EH (cell line): ENCODE results near the gene OXNAD1.

Source experiments
- DNase-seq: peaks from one replicate; pipeline ENCODE4 v3.0.0-alpha.2; 2015; ENCODE audit warnings: low read depth

The OXNAD1 gene

DNA sequence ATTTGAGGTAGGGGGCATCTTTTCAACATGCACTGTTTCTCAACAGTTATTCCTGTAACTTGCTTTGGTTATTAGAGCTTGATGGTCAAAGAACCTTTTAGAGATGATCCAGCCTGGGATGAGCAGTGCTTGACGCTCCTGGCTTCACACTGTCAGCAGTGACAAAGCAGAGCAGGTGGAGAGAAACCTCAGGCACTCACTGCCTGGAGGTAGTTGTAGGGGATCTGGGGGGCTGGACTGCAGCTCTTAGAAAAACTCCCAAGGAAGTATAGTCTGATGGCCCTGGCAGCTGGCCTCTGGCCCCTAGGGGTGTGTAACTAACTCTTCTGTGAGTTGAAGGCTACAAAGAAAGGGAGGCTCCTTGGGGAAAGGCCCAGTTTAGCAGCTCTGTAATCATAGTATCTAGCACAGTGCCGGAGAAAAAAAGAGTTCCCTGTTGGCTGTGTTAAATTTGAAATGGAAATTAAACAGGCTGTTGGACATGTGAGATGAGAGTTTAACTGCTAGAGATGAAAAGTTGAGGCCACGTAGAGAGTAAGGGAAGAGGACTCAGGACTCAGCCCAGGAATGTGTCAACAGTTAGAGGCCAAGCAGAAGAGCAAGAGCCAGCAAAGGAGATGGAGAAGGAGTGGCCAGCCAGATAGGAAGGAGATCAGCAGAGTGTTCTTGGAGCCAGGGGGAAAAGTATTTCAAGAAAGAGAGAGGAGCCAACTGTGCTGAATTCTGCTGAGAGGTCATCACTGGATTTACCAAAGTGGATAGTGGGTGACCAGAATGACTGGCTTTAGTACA is 14.2 kb downstream of the OXNAD1 start:
- DNase-seq, result peak; percentile 21

DNA sequence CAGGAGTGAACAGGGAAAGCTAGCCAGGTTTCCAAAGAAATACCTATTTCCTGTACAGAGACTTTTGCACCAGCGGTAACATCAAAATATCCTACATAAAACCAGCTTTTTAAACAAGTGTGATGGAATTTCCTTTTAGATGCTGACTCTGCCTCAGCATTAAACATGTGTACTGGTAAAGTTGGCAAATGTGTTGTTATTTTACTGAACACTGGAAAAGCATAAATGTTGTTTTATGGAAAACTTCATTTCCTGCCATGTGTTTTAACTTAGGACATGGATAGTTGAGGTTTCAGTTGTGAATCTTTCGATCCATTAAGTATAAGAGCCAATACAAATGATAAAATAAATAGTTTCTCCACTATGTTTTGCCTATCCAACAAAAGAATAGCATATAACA is 15.7 kb downstream of the OXNAD1 start:
- peak; percentile 70 for DNase-seq

DNA sequence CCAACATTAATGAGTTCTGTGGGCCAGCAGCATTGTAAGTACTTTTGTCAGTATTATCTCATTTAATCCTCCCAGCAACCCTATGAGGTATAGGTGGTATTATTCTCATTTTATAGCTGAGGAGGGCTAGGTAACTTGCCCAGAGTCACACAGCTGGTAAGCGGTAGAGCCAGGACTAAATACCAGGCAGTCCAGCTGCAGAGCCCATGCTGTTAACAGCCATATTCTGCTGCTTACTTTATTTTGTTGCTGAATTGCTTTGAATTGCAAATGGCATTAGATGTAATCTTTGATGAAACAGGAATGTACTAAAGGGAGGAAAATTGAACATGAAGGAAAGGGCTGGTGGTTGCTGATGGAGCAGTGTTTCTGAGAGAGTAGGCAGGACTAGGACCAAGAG is 19.6 kb downstream of the OXNAD1 start:
- DNase-seq, result no peak

DNA sequence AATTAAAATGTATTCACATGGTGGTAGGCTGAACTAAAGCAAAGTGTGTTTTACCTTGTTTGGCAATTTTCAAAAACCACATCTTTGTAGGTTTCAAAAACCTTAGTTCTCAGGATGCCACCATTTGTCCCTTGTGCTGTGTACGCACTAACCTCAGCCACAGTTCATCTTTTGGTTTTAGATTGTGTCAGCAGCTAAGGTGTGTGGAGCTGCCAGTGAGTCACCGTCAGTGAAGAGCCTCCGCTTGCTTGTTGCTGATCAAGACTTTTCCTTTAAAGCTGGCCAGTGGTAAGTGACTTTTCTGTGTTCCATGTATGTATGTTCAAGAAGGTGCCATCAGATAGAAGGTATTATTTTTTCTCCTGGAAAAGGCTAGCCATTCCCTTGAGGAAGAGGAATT is 21.1 kb downstream of the OXNAD1 start:
- DNase-seq, result no peak

DNA sequence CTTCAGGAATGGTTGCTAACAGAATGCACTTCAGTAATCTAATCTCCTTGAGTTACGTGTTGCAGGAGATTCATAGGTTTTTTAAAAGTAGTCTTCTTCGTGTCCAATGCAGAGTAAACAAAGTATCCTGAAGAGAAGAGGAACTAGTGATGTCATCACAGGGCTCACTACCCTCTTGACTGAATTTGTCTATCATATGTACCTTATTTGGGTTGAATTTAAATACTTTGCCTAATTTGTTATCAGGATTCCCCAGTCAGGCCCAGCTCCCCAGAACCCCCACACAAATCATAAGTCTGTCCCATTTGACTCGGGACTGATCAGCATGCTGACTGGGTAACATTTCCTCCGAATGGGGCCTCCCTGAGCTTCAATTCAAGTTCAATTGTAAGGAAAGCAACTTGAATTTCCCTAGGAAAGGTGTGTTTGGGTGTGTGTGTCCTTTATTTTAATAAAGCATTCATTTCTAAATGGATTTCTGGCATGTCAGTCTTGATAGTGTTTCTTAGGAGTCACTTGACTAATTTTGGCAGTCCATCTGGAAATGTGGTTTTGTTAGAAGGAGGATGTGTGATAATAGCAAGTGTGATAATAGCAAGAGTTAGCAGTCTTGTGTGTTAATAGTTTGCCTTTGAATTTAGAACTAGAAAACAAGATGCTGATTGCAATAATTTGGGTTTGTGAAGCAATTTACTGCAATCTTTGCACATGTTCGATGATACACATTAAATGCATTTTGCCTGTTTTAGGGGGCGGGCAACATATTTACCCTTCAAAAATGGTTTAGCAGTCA is 21.9 kb downstream of the OXNAD1 start:
- no peak for DNase-seq

DNA sequence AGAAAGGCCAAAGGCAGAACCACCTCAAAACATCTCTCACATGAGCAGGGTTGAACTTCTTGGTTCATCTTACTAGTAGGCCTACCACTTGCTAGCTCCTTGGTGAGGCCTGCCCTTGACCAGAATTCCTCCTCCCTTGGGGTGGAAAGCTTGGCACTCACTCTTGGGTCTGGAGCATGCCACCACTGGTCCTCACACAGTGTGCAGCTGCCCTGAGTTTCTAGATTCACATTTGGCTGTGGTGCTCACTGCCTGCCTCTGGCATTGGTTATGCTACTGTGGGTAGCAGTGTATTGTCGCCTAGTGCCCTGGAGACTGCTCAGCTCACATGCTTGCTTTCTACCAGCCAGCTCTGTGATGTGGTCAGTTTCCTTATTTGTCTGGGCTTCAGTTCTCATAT is 23.7 kb downstream of the OXNAD1 start:
- DNase-seq, result no peak

DNA sequence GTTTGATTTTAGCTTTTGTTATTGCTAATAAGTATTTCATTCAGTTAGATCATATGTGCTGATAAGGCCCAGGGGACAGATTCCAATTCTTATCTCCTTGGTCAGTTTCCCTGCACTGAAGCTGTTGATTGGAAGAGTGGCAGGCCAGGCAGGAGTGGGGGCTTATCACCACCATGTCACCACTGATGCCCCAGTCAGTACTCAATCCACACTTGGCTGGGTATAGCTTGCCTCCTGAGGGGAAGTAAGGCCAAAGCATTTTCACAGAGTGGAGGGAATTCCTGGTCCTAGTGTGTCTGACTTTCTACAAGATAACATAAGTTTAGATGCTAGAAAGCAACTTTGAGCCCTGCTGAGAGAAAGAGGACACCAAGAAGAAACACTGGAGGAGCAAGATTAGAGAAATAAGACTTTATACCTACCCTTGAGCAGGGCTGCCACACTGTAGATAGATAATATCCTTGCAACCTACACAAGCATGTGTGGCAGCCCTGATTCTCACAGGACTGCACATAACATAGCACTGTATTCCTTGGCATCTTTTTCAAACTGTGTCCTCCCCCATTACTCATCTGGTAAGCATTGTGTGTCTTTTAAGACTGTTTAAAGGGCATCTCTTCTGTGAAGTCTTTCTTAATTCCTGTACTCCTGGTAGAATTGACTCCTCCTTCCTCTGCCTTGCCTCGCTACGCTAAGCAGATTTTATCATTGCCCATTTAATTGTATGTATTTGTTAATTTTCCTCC is 24.3 kb downstream of the OXNAD1 start:
- DNase-seq, result peak; percentile 69

DNA sequence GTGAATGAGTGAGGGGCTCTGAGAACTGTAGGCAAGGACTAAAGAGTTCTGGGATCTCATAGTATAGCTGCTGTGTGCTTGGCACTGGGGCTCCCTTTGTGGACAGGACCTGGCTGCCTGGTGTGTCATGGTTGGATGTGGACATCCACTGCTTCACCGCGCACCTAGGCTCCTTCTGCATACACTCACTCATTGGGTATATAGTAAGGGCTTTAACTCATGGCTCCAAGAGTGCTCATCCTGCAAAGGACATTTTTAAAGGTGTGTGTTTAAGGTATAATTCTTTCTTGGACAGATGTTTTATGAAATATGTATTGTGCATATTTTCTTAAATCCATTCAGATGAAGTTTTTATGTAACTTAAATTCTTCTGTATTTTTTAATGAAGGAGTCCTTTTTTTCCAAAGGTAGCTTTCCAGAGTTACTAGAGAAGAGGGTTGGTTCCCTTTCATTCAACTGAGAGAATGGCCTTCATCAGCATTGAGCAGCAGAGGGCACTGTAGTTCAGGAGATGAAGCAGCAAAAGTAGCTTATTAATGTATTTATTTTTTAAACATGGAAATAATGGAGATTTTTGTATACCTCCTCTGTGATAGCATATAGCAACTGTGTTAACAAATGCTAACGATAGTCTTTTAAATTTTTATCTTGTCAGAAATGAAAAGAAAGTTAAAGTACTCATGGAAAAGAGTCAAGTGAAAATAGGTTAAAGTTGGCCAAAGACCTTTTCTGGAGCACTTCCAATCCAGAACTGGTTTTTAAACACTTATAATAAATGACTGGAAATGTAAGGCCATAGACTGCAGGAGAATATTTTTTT is 25.2 kb downstream of the OXNAD1 start:
- DNase-seq, result peak; percentile 69

DNA sequence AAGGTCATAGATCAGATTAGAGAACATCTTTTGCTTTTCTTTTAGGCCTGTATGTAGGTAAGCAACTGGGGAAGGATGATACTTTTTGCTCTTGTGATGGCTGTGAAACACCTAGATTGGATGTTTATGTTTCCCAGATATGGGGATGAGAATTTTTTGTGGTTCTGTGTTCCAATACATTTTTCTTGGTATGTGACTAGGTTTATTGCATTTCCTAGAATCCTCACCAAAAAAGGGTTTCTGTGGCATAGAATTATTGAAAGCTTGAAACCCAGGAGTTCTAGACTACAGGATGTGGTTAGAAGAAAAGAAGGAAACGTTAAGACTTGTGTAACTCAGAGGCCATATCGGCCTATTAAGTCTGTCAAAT is 25.8 kb downstream of the OXNAD1 start:
- DNase-seq, result peak; percentile 53

DNA sequence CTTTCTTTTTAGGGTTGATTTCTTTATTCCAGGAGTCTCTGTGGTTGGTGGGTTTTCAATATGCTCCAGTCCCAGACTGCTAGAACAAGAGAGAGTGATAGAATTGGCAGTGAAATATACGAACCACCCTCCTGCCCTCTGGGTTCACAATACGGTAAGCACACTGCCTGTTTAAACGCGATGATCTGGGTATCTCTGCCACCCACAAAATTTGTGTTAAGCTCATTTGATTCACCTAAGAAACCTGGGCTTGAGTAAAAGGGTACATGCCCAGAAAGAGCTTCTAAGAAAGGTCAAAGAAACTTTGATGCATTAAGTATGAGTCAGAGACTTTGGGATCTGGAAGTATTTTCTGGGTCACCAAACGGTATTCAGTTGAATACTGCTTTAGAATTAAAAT is 29.8 kb downstream of the OXNAD1 start:
- no peak for DNase-seq

DNA sequence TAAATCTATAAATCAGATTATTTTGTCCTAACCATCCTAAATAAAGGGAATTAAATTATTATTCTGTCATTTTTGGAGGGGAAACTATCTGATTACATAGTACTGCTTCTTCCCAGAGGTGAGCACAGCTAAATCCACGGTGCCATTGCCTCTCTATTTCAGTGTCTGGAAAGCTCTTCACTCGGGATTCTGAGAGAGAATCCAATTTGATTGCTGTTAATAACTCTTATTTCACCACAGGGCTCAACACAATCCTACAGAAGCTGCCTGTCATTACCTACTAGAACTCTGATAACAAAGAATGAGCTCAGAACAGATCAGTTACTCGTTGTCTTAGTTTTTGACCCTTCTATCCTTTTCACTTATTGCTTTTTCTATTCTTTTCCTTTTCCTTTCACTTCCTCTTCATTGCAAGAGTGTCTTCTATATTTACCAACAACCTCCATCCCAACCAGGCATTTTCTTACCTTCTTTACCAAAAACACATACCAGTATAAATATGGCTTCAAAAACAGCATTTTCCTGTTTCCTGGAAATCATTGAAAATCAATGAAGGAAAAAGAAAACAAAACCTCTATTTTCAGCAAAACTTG is 30.4 kb downstream of the OXNAD1 start:
- DNase-seq, result no peak

DNA sequence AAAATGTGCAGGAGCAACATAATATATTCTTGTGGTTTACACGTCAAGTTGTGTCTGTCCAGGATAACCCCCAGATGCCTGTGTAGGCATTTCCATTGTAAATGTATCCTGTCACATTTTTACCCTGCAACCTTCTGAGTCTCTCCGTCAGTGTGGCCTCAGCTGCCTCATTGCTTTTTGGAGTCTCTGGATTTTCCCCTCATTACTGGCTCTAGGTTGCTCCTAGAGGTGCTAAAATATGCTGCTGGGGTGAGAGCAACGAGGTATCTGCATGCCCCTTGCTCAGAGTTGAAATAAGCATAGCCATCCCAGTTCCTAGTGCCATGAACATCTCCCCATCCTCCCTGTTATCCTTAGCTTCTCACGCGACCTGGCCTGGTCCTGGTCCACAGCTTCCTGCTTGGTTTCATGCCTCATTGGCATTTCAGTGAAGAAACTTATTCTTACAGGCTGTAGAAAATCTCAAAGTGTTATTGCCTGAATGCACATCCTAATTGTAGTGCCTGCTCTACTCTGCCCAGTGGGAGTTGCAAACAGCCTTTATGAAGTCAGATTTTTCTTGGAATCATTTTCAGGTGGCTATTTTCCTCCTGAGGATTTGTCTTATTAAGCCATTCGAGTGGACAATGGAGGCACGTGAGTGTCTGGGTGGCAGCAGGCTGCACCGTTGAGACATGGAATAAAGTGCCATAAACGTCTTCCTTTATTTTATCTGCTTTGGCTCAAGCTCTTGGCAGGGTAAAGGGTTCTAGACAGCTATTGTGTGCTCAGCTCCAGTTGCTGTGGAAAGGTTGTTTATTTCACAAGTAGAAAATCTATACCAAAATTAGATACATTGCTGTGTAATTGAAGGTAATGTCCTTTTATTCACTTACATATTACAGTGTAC is 33.2 kb downstream of the OXNAD1 start:
- no peak for DNase-seq

DNA sequence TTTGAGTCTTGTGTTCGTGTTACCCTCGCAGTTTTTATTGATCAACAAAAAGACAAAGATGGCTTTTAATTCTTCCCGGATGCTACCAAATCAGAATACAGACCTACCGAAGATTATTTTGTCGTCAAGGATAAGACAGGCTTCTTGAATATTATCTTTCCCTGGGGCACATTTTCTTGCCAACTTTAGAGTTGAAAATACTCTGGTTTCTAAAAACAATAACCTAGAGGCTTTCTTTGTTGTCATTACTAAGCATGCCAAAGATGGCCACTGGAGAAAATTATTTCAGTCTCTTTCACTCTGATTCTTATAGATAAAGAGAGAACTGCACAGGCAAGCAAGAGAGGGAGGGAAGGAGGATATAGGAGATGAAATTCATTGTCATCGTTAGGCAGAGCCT is 33.9 kb downstream of the OXNAD1 start:
- DNase-seq, result no peak

DNA sequence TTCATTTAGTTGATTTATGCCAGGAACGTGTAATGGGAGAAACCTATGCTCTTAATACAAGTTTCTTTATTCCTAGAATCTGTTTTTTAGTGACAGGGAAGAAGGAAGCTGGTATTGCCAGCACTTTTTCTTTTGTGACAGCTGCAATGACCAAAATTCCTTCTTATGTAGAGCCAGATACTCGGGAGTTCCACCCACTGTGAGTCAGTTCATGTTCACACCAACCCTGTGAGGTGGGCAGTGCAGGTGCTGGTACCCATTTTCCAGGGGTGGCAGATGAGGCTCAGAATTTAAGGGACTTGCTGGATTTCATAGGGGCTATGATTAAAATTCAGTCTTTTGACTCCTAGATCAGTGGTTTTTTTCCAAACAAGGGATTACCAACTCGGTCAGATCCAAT is 34.7 kb downstream of the OXNAD1 start:
- DNase-seq, result no peak

DNA sequence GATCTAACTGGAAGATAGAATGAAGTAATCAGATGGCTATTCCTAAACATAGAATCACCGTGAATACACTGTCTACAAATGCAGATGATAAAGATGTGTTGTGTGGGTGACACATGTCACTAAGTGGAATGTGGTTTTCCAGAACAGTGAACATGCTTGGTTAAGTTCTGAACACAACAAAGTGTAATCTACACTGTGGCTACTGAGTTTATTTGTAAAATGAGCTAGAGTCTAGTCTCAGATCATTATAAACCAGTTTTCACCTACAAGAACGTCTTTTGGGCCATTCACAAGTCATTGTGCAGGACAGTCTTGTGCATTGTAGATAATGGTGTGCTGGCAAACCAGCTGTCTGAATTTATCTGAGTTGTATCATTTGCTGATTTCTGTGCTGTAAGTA is 35.3 kb downstream of the OXNAD1 start:
- DNase-seq, result no peak

DNA sequence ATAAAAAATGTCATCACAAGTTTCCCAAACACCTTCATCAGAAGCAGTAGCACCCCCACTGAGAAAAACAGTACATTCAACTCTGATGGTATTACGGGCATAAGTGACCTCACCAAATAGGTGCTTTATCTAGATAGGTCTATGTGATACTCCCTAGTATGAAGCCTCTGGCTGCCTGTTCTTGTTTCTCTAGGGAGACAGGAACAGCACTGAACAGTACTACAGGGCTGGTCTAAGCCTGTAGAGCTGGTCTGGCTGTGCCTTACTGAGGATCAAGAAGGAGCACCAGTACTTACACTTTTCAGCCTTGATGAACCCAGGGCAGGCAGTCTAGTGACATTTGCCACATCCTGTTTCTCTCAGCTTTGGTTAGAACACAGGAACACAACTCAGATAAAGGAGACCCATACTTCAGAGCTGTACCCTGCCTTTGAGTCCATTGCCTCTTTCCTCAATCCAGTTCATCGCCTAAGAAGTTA is 35.9 kb downstream of the OXNAD1 start:
- no peak for DNase-seq

DNA sequence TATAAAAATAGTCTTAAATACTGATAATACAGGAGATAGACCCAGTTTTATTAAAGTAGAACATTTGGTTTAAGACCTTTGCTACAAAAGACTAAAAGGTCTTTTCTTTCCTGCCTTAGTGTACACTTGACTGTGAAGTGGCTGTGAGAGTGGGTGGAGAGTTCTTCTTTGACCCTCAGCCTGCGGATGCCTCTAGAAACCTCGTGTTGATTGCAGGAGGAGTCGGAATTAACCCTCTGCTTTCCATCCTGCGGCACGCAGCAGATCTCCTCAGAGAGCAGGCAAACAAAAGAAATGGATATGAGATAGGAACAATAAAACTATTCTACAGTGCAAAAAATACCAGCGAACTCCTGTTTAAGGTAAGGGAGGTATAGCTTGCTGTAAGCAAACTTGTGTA is 36.5 kb downstream of the OXNAD1 start:
- no peak for DNase-seq

DNA sequence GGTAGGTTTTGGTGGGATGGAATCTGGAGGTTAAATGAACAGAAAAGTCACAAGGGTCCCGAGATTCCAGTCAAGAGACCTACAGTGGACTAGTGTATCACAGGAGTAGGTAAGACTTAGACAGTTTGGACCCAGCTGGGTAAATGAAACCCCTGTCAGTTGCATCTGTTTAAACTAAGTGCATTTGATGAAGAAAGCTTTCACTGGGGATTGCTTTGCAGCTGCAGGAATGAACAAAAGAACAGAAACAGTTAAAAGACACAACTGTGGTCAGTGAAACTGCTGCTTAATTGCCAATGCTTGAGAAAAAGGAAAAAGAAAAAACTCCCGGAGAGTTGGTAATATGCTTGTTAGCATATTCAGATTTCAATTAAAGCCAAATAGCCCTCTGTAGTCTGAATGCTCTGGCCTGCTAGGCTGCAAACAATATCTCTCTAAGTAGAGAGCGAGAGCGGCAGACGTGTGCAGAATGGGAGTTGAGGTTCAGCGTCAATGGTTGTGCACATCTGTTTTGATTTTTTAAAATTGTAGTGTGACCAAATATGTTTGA is 37.1 kb downstream of the OXNAD1 start:
- no peak for DNase-seq

DNA sequence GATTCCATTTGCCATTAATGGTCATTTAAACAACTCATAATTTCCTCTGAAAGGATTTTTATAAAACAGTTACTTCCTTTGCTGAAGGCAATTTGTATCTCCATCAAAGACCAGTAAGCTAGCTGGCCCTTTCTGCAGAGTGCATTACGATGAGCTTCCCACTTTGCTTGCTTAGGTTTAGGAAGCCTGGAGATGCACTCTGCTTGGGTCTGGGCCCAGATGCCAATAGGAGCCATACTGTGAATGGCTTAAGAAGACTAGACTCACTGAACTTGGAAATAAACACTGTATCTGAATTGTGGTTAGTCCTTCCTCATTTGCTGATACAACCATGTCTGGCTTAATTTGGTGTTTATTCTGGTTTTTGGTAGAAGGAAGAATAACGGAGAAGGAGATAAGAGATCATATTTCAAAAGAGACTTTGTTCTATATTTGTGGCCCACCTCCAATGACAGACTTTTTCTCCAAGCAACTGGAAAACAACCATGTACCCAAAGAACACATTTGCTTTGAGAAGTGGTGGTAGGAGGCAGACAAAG is 38.1 kb downstream of the OXNAD1 start:
- DNase-seq, result no peak
